Common myeloid progenitor, CD34-positive (primary cell): ENCODE data around the gene SMIM41.
A peak's percentile ranks its signal among the peaks of the same experiment; 100 is the strongest.

Source experiments
- CTCF ChIA-PET: fragments of 350-600 bp; sonication (Branson Sonifier 250); formaldehyde crosslinking; loops from one replicate; lab custom pipeline; 2021; ENCODE audit warnings: antibody characterized with exemption; lab: Charles Lee
- POLR2A ChIA-PET: fragments of 350-600 bp; sonication (Branson Sonifier 250); formaldehyde crosslinking; loops from one replicate; lab custom pipeline; 2021; ENCODE audit warnings: antibody characterized with exemption; lab: Charles Lee
- DNase-seq, 3 donors: peaks; one replicate each; pipeline versions ENCODE4 v3.0.0 to v3.0.0-alpha.2; 2013
- H3K27ac ChIP-seq, 2 experiments: 1 replicate in 1 of 2; 2 replicates in 1 of 2; pipeline ENCODE4 v1.7.0; 2013; ENCODE audit warnings: inconsistent platforms in 2 of 2, low read length in 2 of 2, mild to moderate bottlenecking in 2 of 2, low read depth in 1 of 2, moderate library complexity in 1 of 2; ENCODE audit not compliant: severe bottlenecking in 2 of 2, insufficient read depth in 1 of 2, poor library complexity in 1 of 2
- H3K27me3 ChIP-seq, 5 experiments: replicated peaks in 2 of 5; 1 replicate in 3 of 5; 2 replicates in 2 of 5; pipeline versions ENCODE4 v1.6.1 to v1.7.0; 2013; ENCODE audit warnings: low read length in 4 of 5, mild to moderate bottlenecking in 2 of 5, moderate library complexity in 2 of 5, inconsistent platforms in 1 of 5; ENCODE audit not compliant: insufficient read depth in 5 of 5, control insufficient read depth in 4 of 5
- H3K36me3 ChIP-seq, 4 experiments: 1 replicate in 2 of 4; 2 replicates in 2 of 4; pipeline versions ENCODE4 v1.6.1 to v1.7.0; 2013; ENCODE audit warnings: low read length in 3 of 4, control low read depth in 1 of 4, mild to moderate bottlenecking in 1 of 4; ENCODE audit not compliant: control insufficient read depth in 4 of 4, insufficient read depth in 4 of 4
- H3K4me1 ChIP-seq, 4 experiments: 1 replicate in 3 of 4; 2 replicates in 1 of 4; pipeline versions ENCODE4 v1.6.1 to v1.7.1; 2013; ENCODE audit warnings: low read length in 3 of 4, mild to moderate bottlenecking in 3 of 4, control low read depth in 1 of 4, inconsistent platforms in 1 of 4, moderate library complexity in 1 of 4; ENCODE audit not compliant: control insufficient read depth in 4 of 4, insufficient read depth in 4 of 4; ENCODE audit errors: control extremely low read depth in 1 of 4
- H3K4me3 ChIP-seq, 7 experiments: 1 replicate in 4 of 7; 2 replicates in 3 of 7; pipeline versions ENCODE4 v1.5.1 to v1.7.0; 2013; ENCODE audit warnings: mild to moderate bottlenecking in 7 of 7, low read length in 6 of 7, moderate library complexity in 6 of 7, inconsistent platforms in 2 of 7, low read depth in 2 of 7, control low read depth in 1 of 7; ENCODE audit not compliant: insufficient read depth in 4 of 7, control insufficient read depth in 1 of 7; ENCODE audit errors: extremely low read depth in 1 of 7
- H3K9me3 ChIP-seq, 5 experiments: 1 replicate in 4 of 5; 2 replicates in 1 of 5; pipeline versions ENCODE4 v1.6.1 to v1.7.1; 2013; ENCODE audit warnings: low read length in 4 of 5, mild to moderate bottlenecking in 2 of 5, inconsistent platforms in 1 of 5, low read depth in 1 of 5, moderate library complexity in 1 of 5; ENCODE audit not compliant: control insufficient read depth in 4 of 5, insufficient read depth in 2 of 5; ENCODE audit errors: control extremely low read depth in 1 of 5
- WGBS: methylation state at CpG from one replicate; pipeline ENCODE4 v1.1.5; 2013; ENCODE audit not compliant: insufficient coverage; 5-methylcytosine and 5-hydroxymethylcytosine counted together

SMIM41 gene

DNA sequence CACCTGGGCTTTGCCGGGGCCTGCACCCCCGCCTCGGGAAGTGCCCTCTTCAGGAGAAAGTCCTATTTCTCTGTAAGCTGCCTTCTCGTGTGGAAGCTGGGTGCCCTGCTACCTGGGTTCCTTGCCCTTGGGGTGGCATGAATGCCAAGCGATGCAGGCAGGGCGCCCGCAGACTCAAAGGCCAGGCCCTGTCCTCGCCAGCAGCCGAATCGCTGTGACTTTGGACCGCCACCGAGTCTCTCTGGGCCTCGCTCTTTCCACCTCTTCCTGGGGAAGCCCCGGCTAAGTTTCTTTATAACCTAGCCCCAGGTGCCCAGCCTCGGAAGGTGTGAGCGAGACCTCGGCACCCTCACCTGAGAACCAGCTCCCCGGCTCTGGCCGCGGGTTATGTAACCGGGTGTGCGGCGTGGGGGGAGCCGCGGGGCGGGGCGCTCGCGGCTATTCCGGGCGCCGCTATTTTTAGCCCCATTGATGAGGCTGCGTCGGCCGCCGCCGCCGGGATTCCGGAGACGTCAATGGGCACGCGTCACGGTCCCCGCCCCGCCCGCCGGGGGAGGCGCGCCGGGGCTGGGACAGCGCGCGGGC, 42.8 kb upstream of the SMIM41 start:
- Histone ChIP-seq H3K36me3 (no peaks in the 10 kb centered on the region), H3K4me3 (peak overlapping the region; percentile 23 to 65 (median 35)), H3K9me3 (no peaks in the 10 kb centered on the region), H3K27me3 (peaks cover 0 to 45% (median 9%) of the 10 kb centered on the region in 5 experiments), H3K27ac (no peak overlapping the region), H3K4me1 (peaks cover 0 to 43% (median 32%) of the 10 kb centered on the region in 4 experiments)
- ChIA-PET CTCF (interaction anchor here (0.7 to 18.9 kb wide), 5 partner anchors 9 to 101 kb away, joined by 3 to 312 read pairs (median 20); partner anchors contain the start of gene NR4A1), POLR2A (interaction anchor here (0.8 to 4.0 kb wide), 8 partner anchors 10 to 45 kb away, joined by 3 to 21 read pairs (median 9); partner anchors contain the start of genes ATG101, NR4A1 and TAMALIN)
- peak; percentile 66 to 81 (median 72) for DNase-seq
- 10% methylated on average over 33 of the region's 53 CpGs for WGBS

DNA sequence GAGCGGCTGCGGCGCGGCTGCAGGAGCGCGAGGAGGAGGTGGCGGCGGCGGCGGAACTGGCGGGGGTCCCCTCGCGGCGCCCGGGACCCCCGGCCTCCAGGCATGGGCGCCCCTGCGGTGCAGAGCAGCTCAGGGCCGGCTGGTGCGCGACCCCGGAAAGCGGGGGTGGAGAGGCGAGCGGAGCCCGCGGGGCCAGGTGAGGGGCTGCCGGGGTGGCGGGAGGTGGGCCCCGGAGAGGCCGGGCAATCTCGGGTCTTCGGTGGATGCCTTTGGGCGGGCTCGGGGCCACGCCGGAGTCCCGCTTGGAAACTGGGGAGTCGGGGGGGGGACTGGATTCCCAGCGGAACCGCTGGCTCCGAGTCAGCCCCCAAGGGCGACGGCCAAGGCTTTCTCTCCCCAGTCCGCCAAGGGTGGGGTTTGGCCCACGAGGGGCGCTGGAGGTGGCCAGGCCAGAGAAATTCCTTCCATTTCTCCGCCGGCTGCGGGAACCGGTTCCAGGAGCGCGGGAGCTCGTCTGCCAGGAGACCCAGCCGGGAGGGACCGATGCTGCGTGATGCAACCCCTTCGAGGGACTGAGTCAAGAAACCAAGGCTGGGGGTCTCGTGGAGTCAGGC, 42.1 kb upstream of the SMIM41 start:
- peak overlapping the region in 6 of 7 experiments; percentile 29 to 69 (median 56) for H3K4me3 ChIP-seq
- CTCF ChIA-PET = interaction anchor here (2.7 to 18.9 kb wide), 4 partner anchors 11 to 45 kb away, joined by 12 to 312 read pairs (median 22); partner anchors contain the start of gene NR4A1
- no peaks in the 10 kb centered on the region for H3K9me3 ChIP-seq
- WGBS = 2% methylated on average over 52 of the region's 59 CpGs
- H3K4me1 ChIP-seq = peaks cover 0 to 47% (median 37%) of the 10 kb centered on the region in 4 experiments
- peaks cover 0 to 45% (median 9%) of the 10 kb centered on the region in 5 experiments for H3K27me3 ChIP-seq
- no peaks in the 10 kb centered on the region for H3K36me3 ChIP-seq
- POLR2A ChIA-PET = interaction anchor here (0.6 to 4.0 kb wide), 11 partner anchors 9 to 44 kb away, joined by 3 to 21 read pairs (median 4); partner anchors contain the start of genes ATG101, NR4A1 and SMIM41
- no peak overlapping the region for H3K27ac ChIP-seq
- no peak for DNase-seq

DNA sequence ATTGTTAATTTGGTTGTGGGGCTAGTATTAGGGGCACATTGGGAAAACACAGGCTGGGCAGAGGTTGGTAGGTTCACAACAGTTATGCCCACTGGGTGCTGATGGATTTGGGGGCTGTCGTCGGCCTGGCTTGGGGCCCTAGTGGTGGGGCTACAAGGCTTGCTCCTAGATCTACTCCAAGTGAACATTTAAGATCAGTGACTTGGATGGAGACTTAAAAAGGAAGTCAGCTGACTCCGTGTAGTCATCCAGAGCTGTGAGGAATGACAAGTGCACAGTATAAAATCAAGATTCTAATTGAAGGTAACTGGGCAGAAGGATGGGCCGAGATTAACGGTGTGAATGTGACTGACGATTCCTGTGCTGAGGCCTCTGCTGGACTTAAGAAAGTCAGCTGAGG, 41.1 kb upstream of the SMIM41 start:
- 87% methylated on average over 6 of the region's 6 CpGs for WGBS
- ChIA-PET POLR2A (interaction anchor here (0.6 to 4.0 kb wide), 6 partner anchors 9 to 27 kb away, joined by 3 to 21 read pairs (median 10); partner anchors contain the start of gene NR4A1), CTCF (interaction anchor here (0.7 to 18.9 kb wide), 8 partner anchors 10 to 43 kb away, joined by 3 to 312 read pairs (median 8); partner anchors contain the start of gene NR4A1)
- peaks cover 0 to 41% (median 33%) of the 10 kb centered on the region in 4 experiments for H3K4me1 ChIP-seq
- no peak for DNase-seq
- H3K27me3 ChIP-seq = peaks cover 0 to 45% (median 9%) of the 10 kb centered on the region in 5 experiments
- no peaks in the 10 kb centered on the region for H3K9me3 ChIP-seq
- H3K4me3 ChIP-seq = no peak overlapping the region
- no peaks in the 10 kb centered on the region for H3K36me3 ChIP-seq
- H3K27ac ChIP-seq = no peak overlapping the region

DNA sequence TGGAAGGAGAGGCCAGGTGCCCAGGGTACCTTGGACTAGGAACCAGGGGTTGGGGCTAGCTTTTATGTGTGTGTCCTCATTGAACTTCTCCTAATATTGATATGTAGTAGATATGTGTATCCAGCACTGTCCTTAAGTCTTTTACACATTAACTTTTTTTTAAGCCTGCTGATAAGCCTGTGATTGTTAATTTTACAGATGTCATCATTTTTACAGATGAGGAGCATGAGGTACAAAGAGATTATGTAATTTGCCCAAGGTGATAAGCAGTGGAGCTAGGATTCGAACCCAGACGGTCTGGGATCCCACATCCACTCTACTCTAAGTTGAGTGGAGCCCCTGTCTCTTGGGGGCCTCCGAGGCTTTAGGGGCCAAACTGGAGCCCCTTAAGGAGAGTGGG, 38.5 kb upstream of the SMIM41 start:
- Histone ChIP-seq H3K36me3 (no peaks in the 10 kb centered on the region), H3K27me3 (peaks cover 0 to 29% (median 5%) of the 10 kb centered on the region in 5 experiments), H3K9me3 (no peaks in the 10 kb centered on the region), H3K27ac (no peak overlapping the region), H3K4me1 (peaks cover 0 to 38% (median 34%) of the 10 kb centered on the region in 4 experiments), H3K4me3 (no peak overlapping the region)
- 89% methylated on average over 3 of the region's 3 CpGs for WGBS
- CTCF ChIA-PET = interaction anchor here (1.4 to 18.9 kb wide), 4 partner anchors 9 to 29 kb away, joined by 4 to 312 read pairs (median 5); partner anchors contain the start of genes ATG101 and NR4A1
- POLR2A ChIA-PET = interaction anchor here (0.9 to 1.7 kb wide), 2 partner anchors 10 to 29 kb away, joined by 3 to 5 read pairs; partner anchors contain the start of genes ATG101 and NR4A1
- DNase-seq = no peak

DNA sequence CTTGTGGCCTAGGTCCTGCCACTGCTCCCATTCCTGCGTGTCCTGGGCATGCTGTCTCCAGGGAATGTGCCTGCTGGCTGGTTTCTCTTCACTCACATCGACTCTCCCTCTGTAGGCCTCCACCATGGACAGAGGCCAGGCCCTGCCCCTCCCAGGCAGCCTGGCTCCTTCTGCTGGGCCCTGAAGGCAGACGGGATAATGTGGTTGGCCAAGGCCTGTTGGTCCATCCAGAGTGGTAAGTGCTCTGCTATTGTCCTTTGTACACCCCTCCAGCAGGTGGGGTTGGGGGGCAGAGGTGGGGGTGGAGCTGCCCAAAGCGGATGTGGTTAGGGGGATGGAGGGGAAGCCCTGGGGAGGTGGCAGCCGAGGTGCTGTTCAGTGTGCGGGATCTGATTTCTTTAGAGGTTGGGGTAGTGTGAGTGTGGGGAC, 37.8 kb upstream of the SMIM41 start:
- peak; percentile 73 to 85 (median 84) for DNase-seq
- Histone ChIP-seq H3K4me3 (no peak overlapping the region), H3K4me1 (peaks cover 0 to 35% (median 32%) of the 10 kb centered on the region in 4 experiments), H3K36me3 (no peaks in the 10 kb centered on the region), H3K27ac (no peak overlapping the region), H3K27me3 (peaks cover 0 to 22% (median 3%) of the 10 kb centered on the region in 5 experiments), H3K9me3 (no peaks in the 10 kb centered on the region)
- POLR2A ChIA-PET = interaction anchor here (0.6 to 1.7 kb wide), 6 partner anchors 9 to 32 kb away, joined by 3 to 5 read pairs (median 3); partner anchors contain the start of genes ATG101 and NR4A1
- CTCF ChIA-PET = interaction anchor here (1.4 to 18.9 kb wide), 4 partner anchors 8 to 28 kb away, joined by 4 to 312 read pairs (median 5); partner anchors contain the start of genes ATG101 and NR4A1
- 38% methylated on average over 3 of the region's 6 CpGs for WGBS

DNA sequence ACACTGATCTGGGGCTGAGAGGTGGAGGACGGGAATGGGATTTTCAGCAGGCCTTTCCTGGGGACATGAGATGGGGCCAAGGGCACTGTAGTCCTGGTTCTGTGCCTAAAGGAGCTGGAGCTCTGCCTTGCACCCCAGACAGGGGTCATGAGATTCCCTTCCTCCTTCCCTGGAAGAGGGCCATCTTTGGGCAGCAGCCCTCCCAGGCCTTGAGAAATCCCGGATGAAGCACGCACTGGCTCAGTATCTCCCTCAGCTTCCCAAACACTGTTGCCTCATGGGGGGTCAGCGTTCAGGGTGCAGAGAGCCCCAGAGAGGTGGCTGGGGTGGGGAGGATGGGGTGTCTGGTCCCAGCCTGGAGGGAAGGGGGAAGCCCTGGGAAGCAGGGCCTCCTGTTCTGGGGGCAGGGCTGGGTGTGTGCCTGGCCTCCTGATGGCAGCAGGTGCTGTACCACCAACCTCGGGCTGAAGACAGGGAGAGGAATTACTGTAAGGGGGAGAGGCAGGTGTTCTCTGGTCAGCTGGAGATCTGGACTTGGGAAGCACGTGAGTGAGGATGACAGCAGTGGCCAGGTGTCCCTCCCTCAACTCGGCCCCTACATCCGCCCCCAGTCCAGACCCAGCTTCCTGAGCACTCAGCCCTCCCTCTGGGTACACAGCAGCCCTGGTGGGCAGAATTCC, 36.7 kb upstream of the SMIM41 start:
- WGBS = 95% methylated on average over 7 of the region's 8 CpGs
- H3K27ac ChIP-seq = no peak overlapping the region
- no peak overlapping the region for H3K4me3 ChIP-seq

More for the DNA sequence above, 36.7 kb upstream of the SMIM41 start:
- Histone ChIP-seq H3K9me3 (no peaks in the 10 kb centered on the region), H3K4me1 (peaks cover 0 to 28% (median 23%) of the 10 kb centered on the region in 4 experiments), H3K27me3 (peaks cover 0 to 13% (median 0%) of the 10 kb centered on the region in 5 experiments), H3K36me3 (no peaks in the 10 kb centered on the region)
- ChIA-PET CTCF (interaction anchor here (0.5 to 18.9 kb wide), 4 partner anchors 14 to 39 kb away, joined by 3 to 312 read pairs (median 4); no protein-coding TSS in a partner anchor), POLR2A (interaction anchor here (0.6 to 1.7 kb wide), 3 partner anchors 8 to 31 kb away, joined by 3 to 5 read pairs (median 4); partner anchors contain the start of gene NR4A1)
- DNase-seq = no peak
